ENCODE results near the gene PPBP.

PPBP gene

DNA sequence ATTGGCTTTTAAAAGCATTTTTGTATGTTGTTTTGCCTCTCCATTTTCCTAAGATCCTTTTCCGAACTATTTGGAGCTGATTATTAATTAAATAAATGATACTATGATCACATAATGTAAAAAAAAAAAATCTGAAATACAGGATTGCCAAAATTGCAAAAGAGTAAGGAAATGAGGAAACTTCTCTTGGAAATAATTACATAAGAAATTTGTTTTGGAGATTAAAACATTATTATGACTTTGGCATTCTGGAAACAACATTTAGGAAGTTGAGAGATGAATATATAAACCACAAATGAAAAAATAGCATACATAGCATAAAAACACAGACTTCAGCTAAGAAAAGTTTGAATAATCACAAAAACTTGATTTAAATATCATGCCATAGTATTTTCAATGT, 39.7 kb downstream of the PPBP start:
- no peak for DNase-seq (ENCODE audit: low read depth)

DNA sequence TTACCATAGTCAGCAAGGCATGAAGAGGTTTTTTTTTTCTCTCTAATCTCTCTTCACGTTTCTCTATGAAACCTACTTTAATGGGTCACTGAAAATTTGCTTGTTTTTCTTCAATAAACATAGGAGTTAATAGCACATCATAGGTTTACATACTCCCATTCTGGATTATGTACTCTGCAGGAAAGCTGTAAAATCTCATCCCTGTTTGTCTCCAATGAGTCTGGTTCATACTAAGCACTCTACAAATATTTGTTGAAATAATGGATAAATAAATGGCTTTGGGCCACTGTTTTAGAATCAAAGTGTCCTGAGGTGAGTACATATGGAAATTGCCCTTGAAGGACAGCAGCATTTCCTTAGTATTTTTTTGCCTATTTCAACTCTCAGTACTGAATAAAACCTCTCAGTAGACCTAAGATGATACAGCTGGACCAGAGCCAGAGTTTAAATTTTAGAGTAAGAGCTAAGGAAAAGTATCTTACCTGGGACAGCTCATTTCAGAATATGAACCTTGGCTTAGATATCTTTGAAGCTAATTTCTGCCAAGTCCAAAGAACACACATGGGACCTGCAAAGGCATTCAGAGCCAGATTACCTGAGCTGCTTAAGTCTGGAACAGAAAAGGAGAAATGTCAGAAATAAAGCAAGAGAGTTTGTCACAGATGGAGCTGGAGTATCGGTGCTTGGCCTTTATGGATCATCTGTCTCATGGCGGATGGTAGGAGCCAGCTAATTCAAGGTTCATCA, 40.6 kb downstream of the PPBP start:
- DNase-seq (ENCODE audit: low read depth) = no peak

DNA sequence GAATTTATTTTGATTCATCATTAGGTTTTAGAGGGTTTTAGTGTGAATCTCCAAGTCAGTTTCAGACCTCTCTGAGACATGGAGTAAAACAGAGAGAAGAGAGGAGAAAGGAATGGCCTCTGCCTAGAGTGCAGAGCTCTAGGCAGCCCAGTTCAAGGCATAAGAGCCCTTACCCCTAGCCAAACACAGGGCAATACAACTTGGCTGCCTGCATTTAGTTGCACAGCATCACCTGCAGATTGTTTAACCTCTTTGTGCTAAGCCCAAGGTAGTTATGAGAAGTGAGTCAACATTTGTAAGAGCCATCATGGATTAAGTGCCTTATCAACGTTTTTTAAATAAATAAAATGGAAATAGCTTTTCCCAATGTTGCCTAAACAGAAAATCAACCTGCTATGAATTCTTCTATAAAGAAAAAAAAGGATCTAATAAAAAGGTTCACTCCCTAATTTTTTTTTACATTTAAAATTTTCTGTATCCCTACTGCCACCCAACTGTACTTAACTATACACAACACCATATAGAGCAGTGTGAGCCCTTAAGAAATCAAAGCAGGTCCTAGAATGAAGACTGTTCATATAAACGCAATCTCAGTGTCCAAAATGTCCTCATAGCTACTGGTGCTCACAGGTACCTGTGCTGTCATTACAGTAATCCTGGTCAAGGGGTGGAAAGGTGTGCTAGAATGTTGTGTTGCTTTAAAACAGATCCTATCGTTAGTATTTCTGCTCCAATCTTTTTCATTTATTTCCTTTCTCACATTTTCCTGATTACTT, 42.1 kb downstream of the PPBP start:
- DNase-seq (ENCODE audit: low read depth) = no peak

DNA sequence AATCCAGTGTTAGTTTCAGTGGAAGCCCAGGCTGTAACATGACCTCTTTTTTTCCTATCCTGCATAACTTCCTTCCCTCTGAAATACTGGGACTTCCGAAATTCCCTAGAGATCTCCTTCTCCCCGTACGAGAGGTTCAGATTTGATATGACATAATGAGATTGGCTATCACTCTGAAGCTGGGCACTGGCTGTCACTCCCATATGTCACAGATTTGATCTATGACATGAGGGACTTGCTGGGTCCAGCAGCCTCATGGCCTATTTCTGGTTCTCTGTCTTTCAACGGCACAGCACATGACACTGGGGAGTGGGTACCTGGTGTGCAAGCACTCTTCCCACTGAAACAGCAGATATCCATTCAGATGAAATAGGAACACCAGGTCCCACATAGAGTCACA, 42.9 kb downstream of the PPBP start:
- DNase-seq (ENCODE audit: low read depth) = no peak

DNA sequence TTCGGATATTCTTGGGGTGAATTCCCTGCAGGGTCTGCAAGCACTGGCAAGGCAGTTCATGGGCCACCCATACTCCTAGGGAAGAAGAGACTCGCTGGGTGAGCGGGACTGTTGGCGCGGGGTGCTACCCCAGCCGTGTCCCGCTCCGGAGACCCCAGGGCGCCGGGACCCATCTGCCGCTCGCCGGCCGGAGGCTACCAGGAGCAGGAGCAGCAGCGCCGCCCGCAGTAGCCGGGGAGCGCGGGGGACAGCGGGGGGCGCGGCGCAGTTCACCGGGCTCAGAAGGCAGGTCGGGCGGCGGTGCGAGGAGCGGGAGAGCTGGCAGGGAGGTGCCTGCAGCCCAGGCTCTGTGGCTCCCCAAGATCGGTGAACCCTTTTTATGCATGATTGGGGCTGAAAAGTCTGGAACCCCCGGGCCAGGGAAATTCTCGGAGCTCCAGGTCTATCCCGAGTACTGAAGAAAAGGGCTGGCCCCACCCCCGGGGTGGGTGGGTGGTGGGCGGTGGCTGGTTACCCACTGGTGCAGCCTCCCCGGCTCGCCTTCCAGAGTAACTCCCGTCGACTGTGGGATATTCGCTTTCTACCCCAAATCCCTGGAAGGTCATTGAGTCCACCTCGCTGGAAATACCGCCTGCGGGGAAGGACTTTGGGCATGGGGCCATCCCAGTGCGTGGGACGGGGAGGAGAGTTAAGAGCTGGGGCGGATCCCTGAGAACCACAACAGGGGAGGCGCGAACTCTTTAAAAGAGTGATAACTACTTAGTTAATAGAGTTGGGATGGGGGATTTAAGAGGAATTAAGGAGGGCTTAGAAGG, 43.7 kb downstream of the PPBP start:
- no peak for DNase-seq (ENCODE audit: low read depth)

DNA sequence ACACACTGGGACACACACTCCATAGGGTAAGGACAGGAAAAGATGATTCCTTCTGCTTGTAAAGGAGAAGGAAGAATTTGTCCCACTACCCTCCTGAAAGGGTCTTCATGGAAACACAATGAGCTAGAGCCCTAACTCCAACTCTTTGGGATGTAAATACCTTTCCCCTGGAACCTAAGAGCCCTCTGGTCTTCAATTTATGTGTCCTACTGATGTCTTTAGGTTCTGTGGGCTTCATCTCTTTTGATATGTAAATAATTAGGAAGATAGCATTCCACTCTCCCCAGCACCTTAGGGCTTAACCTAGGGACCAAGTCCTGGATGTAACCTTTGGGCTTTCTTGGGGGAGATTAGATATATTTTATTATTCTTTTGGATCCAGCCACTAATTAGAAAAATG, 44.4 kb downstream of the PPBP start:
- no peak for DNase-seq (ENCODE audit: low read depth)

DNA sequence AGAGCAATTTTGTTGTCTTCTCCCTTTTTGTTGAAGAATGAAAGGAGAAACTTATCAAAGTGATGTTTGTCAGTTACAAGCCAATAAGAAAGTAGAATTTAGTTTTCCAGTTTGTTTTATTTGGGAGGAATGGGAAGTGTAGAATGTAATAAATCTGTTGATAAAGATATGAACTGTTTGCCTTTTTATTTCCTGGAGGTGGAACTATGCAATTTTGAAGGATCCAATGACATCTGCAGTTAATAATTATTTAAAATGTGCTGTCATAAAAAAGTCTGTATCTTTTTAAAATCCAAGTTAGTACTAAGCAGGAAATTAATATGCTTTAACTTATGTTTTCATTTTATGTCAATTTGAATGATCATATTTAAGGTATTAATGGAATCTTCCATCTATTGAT, 51.0 kb downstream of the PPBP start:
- no peak for DNase-seq (ENCODE audit: low read depth)
